ENCODE measurements around the gene GPD2.
A peak's percentile ranks its signal among the peaks of the same experiment; 100 is the strongest.
"Not testable (repeated sequence)": the region's sequence is repeated elsewhere in the genome, so short reads cannot be mapped to it uniquely, and the experiment has no call there.

Gene GPD2

GRCh38 chr2:156592809-156593593 is 156.8 kb downstream of the GPD2 start:
- no peaks in the 10 kb centered on the region for H3K27me3 ChIP-seq (ENCODE audit: insufficient read depth, low read length)
- no peaks in the 10 kb centered on the region for H3K36me3 ChIP-seq (ENCODE audit: insufficient read depth, low read length)
- 13% methylated on average over 6 of the region's 8 CpGs for WGBS
- H3K4me1 ChIP-seq (ENCODE audit: insufficient read depth, low read length), result peaks cover 39% of the 10 kb centered on the region
- H3K9ac ChIP-seq (ENCODE audit: low read depth, low read length), result peak overlapping the region; percentile 16; the same call in 1 of the 2 replicates
- H3K4me3 ChIP-seq (ENCODE audit: low read length), result 0 out of 2 replicates have a peak overlapping the region, but pooled peaks have one; percentile 13
- peak overlapping the region; percentile 78; the same call in 1 of the 2 replicates for H3K27ac ChIP-seq (ENCODE audit: low read depth, low read length)
- no peaks in the 10 kb centered on the region for H3K9me3 ChIP-seq (ENCODE audit: insufficient read depth, low read depth, low read length)

- Histone ChIP-seq H3K9me3 (ENCODE audit: insufficient read depth, low read depth, low read length) (no peaks in the 10 kb centered on the region), H3K9ac (ENCODE audit: low read depth, low read length) (peak overlapping the region; percentile 16; the same call in 1 of the 2 replicates), H3K36me3 (ENCODE audit: insufficient read depth, low read length) (no peaks in the 10 kb centered on the region), H3K27ac (ENCODE audit: low read depth, low read length) (peak overlapping the region; percentile 78; the same call in 1 of the 2 replicates), H3K27me3 (ENCODE audit: insufficient read depth, low read length) (no peaks in the 10 kb centered on the region), H3K4me1 (ENCODE audit: insufficient read depth, low read length) (peaks cover 39% of the 10 kb centered on the region), H3K4me3 (ENCODE audit: low read length) (no peak overlapping the region)
- whole genome bisulfite sequencing, result 85% methylated on average over 2 of the region's 2 CpGs
Measured at GRCh38 chr2:156593594-156593921, 157.4 kb downstream of the GPD2 start.

- Histone ChIP-seq H3K4me3 (ENCODE audit: low read length) (no peak overlapping the region), H3K4me1 (ENCODE audit: insufficient read depth, low read length) (peaks cover 13% of the 10 kb centered on the region), H3K9ac (ENCODE audit: low read depth, low read length) (no peak overlapping the region), H3K27ac (ENCODE audit: low read depth, low read length) (no peak overlapping the region), H3K27me3 (ENCODE audit: insufficient read depth, low read length) (no peaks in the 10 kb centered on the region), H3K9me3 (ENCODE audit: insufficient read depth, low read depth, low read length) (no peaks in the 10 kb centered on the region), H3K36me3 (ENCODE audit: insufficient read depth, low read length) (no peaks in the 10 kb centered on the region)
- WGBS, result 72% methylated on average over 1 of the region's 1 CpG
Measured at GRCh38 chr2:156598563-156598962, 162.4 kb downstream of the GPD2 start.

GRCh38 chr2:156600196-156600595 is 164.0 kb downstream of the GPD2 start:
- 98% methylated on average over 2 of the region's 3 CpGs for WGBS
- H3K4me1 ChIP-seq (ENCODE audit: insufficient read depth, low read length), result 0 out of 2 replicates have a peak, but pooled peaks cover 2% of the 10 kb centered on the region
- no peak overlapping the region for H3K4me3 ChIP-seq (ENCODE audit: low read length)
- no peaks in the 10 kb centered on the region for H3K36me3 ChIP-seq (ENCODE audit: insufficient read depth, low read length)
- H3K27ac ChIP-seq (ENCODE audit: low read depth, low read length), result no peak overlapping the region
- no peak overlapping the region for H3K9ac ChIP-seq (ENCODE audit: low read depth, low read length)
- H3K27me3 ChIP-seq (ENCODE audit: insufficient read depth, low read length), result no peaks in the 10 kb centered on the region
- no peaks in the 10 kb centered on the region for H3K9me3 ChIP-seq (ENCODE audit: insufficient read depth, low read depth, low read length)

- no peak overlapping the region for H3K4me3 ChIP-seq (ENCODE audit: low read length)
- no peaks in the 10 kb centered on the region for H3K36me3 ChIP-seq (ENCODE audit: insufficient read depth, low read length)
- WGBS, result 90% methylated on average over 6 of the region's 6 CpGs
- H3K9ac ChIP-seq (ENCODE audit: low read depth, low read length), result no peak overlapping the region
- H3K4me1 ChIP-seq (ENCODE audit: insufficient read depth, low read length), result 0 out of 2 replicates have a peak, but pooled peaks cover 2% of the 10 kb centered on the region
- H3K27me3 ChIP-seq (ENCODE audit: insufficient read depth, low read length), result no peaks in the 10 kb centered on the region
- H3K9me3 ChIP-seq (ENCODE audit: insufficient read depth, low read depth, low read length), result no peaks in the 10 kb centered on the region
- no peak overlapping the region for H3K27ac ChIP-seq (ENCODE audit: low read depth, low read length)
Measured at GRCh38 chr2:156601855-156602551, 165.8 kb downstream of the GPD2 start.

- Histone ChIP-seq H3K27ac (ENCODE audit: low read depth, low read length) (no peak overlapping the region), H3K27me3 (ENCODE audit: insufficient read depth, low read length) (no peaks in the 10 kb centered on the region), H3K36me3 (ENCODE audit: insufficient read depth, low read length) (no peaks in the 10 kb centered on the region), H3K9me3 (ENCODE audit: insufficient read depth, low read depth, low read length) (no peaks in the 10 kb centered on the region), H3K4me1 (ENCODE audit: insufficient read depth, low read length) (0 out of 2 replicates have a peak, but pooled peaks cover 2% of the 10 kb centered on the region), H3K9ac (ENCODE audit: low read depth, low read length) (no peak overlapping the region), H3K4me3 (ENCODE audit: low read length) (no peak overlapping the region)
Measured at GRCh38 chr2:156602552-156602933, 166.4 kb downstream of the GPD2 start.

- Histone ChIP-seq H3K4me1 (ENCODE audit: insufficient read depth, low read length) (no peaks in the 10 kb centered on the region), H3K27me3 (ENCODE audit: insufficient read depth, low read length) (no peaks in the 10 kb centered on the region), H3K4me3 (ENCODE audit: low read length) (no peak overlapping the region), H3K36me3 (ENCODE audit: insufficient read depth, low read length) (no peaks in the 10 kb centered on the region), H3K27ac (ENCODE audit: low read depth, low read length) (no peak overlapping the region), H3K9ac (ENCODE audit: low read depth, low read length) (no peak overlapping the region), H3K9me3 (ENCODE audit: insufficient read depth, low read depth, low read length) (no peaks in the 10 kb centered on the region)
- 90% methylated on average over 2 of the region's 2 CpGs for WGBS
Measured at GRCh38 chr2:156615836-156616322, 179.7 kb downstream of the GPD2 start.

GRCh38 chr2:156618071-156618470 is 181.9 kb downstream of the GPD2 start:
- WGBS, result 97% methylated on average over 33 of the region's 33 CpGs
- not testable (repeated sequence) for H3K9ac ChIP-seq (ENCODE audit: low read depth, low read length); H3K36me3 ChIP-seq (ENCODE audit: insufficient read depth, low read length); H3K27me3 ChIP-seq (ENCODE audit: insufficient read depth, low read length); H3K4me3 ChIP-seq (ENCODE audit: low read length); H3K27ac ChIP-seq (ENCODE audit: low read depth, low read length); H3K9me3 ChIP-seq (ENCODE audit: insufficient read depth, low read depth, low read length)
- H3K4me1 ChIP-seq (ENCODE audit: insufficient read depth, low read length), result 0 out of 2 replicates have a peak, but pooled peaks cover 11% of the 10 kb centered on the region

GRCh38 chr2:156619021-156619539 is 182.9 kb downstream of the GPD2 start:
- 0 out of 2 replicates have a peak, but pooled peaks cover 13% of the 10 kb centered on the region for H3K4me1 ChIP-seq (ENCODE audit: insufficient read depth, low read length)

GRCh38 chr2:156622491-156622890 is 186.3 kb downstream of the GPD2 start:
- 0 out of 2 replicates have a peak, but pooled peaks cover 13% of the 10 kb centered on the region for H3K4me1 ChIP-seq (ENCODE audit: insufficient read depth, low read length)
- no peaks in the 10 kb centered on the region for H3K27me3 ChIP-seq (ENCODE audit: insufficient read depth, low read length)
- WGBS, result no CpG with 5 or more reads among the region's 1 CpG
- peaks cover 8% of the 10 kb centered on the region for H3K9me3 ChIP-seq (ENCODE audit: insufficient read depth, low read depth, low read length)
- H3K27ac ChIP-seq (ENCODE audit: low read depth, low read length), result no peak overlapping the region
- no peak overlapping the region for H3K4me3 ChIP-seq (ENCODE audit: low read length)
- no peaks in the 10 kb centered on the region for H3K36me3 ChIP-seq (ENCODE audit: insufficient read depth, low read length)
- no peak overlapping the region for H3K9ac ChIP-seq (ENCODE audit: low read depth, low read length)

More at GRCh38 chr2:156619021-156619539, 182.9 kb downstream of the GPD2 start:
- Histone ChIP-seq H3K9ac (ENCODE audit: low read depth, low read length) (no peak overlapping the region), H3K9me3 (ENCODE audit: insufficient read depth, low read depth, low read length) (peaks cover 8% of the 10 kb centered on the region), H3K27ac (ENCODE audit: low read depth, low read length) (no peak overlapping the region), H3K27me3 (ENCODE audit: insufficient read depth, low read length) (no peaks in the 10 kb centered on the region), H3K4me3 (ENCODE audit: low read length) (no peak overlapping the region), H3K36me3 (ENCODE audit: insufficient read depth, low read length) (no peaks in the 10 kb centered on the region)
- 91% methylated on average over 2 of the region's 2 CpGs for WGBS

Data from HUES64 (cell line).